Sigmoid colon (tissue), 4 donors: Measurements from ENCODE around the gene ALPI.

ENCODE experiments used
- CTCF ChIP-seq, 4 experiments: fragments of 450-650 bp in 3 of 4; fragments of 200-600 bp in 1 of 4; IDR thresholded peaks; one replicate each; pipeline ENCODE4 v1.5.1; 2016 to 2019; ENCODE audit warnings: antibody characterized with exemption in 4 of 4, mild to moderate bottlenecking in 3 of 4, moderate library complexity in 2 of 4
- POLR2A ChIP-seq, 2 donors: fragments of 450-650 bp; IDR thresholded peaks; one replicate each; pipeline ENCODE4 v1.6.1; 2016; ENCODE audit warnings: antibody characterized with exemption in 2 of 2, mild to moderate bottlenecking in 2 of 2, moderate library complexity in 2 of 2
- POLR2AphosphoS5 ChIP-seq, 4 donors: sonication (generic); formaldehyde crosslinking; IDR thresholded peaks; one replicate each; pipeline ENCODE4 v1.6.1; 2017; ENCODE audit warnings: antibody characterized with exemption in 4 of 4

GRCh38 chr2:232486558-232487384 is 30.8 kb downstream of the ALPI start:
- TF ChIP-seq POLR2AphosphoS5 (IDR thresholded peaks at IDR 0.05): no peak
- no peak for TF ChIP-seq CTCF (IDR thresholded peaks at IDR 0.05)
- TF ChIP-seq POLR2A (IDR thresholded peaks at IDR 0.05): no peak
